Measurements from ENCODE around the gene OMA1.
A peak's percentile ranks its signal among the peaks of the same experiment; 100 is the strongest.

Gene OMA1

GRCh38 chr1:58573705-58574591 lies 27.4 kb upstream of the OMA1 start:
- Histone ChIP-seq H3K9me3 (ENCODE audit: insufficient read depth, low read depth, low read length) (no peaks in the 10 kb centered on the region), H4K20me1 (ENCODE audit: insufficient read depth, low read length, poor library complexity, severe bottlenecking) (no peaks in the 10 kb centered on the region), H3K9ac (ENCODE audit: low read depth, low read length, poor library complexity, severe bottlenecking) (no peak overlapping the region), H3K9me2 (replicated peaks; ENCODE audit: low read depth, low read length) (no peaks in the 10 kb centered on the region), H2AFZ (ENCODE audit: low read length) (peak overlapping the region; percentile 38; the same call in 1 of the 2 replicates), H3K36me3 (ENCODE audit: insufficient read depth, low read length) (no peaks in the 10 kb centered on the region), H3K4me1 (ENCODE audit: insufficient read depth, low read length, poor library complexity, severe bottlenecking) (no peaks in the 10 kb centered on the region), H3K79me2 (ENCODE audit: insufficient read depth, low read length) (no peaks in the 10 kb centered on the region), H3F3A (ENCODE audit: low read depth) (no peaks in the 10 kb centered on the region), H3K4me3 (ENCODE audit: low read length, poor library complexity, severe bottlenecking) (no peak overlapping the region), H3K27me3 (ENCODE audit: insufficient read depth, low read length, poor library complexity, severe bottlenecking) (no peaks in the 10 kb centered on the region), H3K4me2 (ENCODE audit: low read depth, low read length, poor library complexity, severe bottlenecking) (no peak overlapping the region)
- TF ChIP-seq EZH2phosphoT487 (IDR thresholded peaks at IDR 0.05; ENCODE audit: borderline replicate concordance) (no peak), CTCF (conservative IDR thresholded peaks at IDR 0.05; ENCODE audit: low read length) (no peak)

- Histone ChIP-seq H3K9me3 (ENCODE audit: insufficient read depth, low read depth, low read length) (no peaks in the 10 kb centered on the region), H3K9ac (ENCODE audit: low read depth, low read length, poor library complexity, severe bottlenecking) (no peak overlapping the region), H3F3A (ENCODE audit: low read depth) (no peaks in the 10 kb centered on the region), H3K36me3 (ENCODE audit: insufficient read depth, low read length) (no peaks in the 10 kb centered on the region), H3K4me1 (ENCODE audit: insufficient read depth, low read length, poor library complexity, severe bottlenecking) (no peaks in the 10 kb centered on the region), H3K4me3 (ENCODE audit: low read length, poor library complexity, severe bottlenecking) (no peak overlapping the region), H2AFZ (ENCODE audit: low read length) (no peak overlapping the region), H4K20me1 (ENCODE audit: insufficient read depth, low read length, poor library complexity, severe bottlenecking) (no peaks in the 10 kb centered on the region), H3K9me2 (replicated peaks; ENCODE audit: low read depth, low read length) (no peaks in the 10 kb centered on the region), H3K79me2 (ENCODE audit: insufficient read depth, low read length) (no peaks in the 10 kb centered on the region), H3K27me3 (ENCODE audit: insufficient read depth, low read length, poor library complexity, severe bottlenecking) (no peaks in the 10 kb centered on the region), H3K4me2 (ENCODE audit: low read depth, low read length, poor library complexity, severe bottlenecking) (no peak overlapping the region)
- TF ChIP-seq EZH2phosphoT487 (IDR thresholded peaks at IDR 0.05; ENCODE audit: borderline replicate concordance) (no peak), CTCF (conservative IDR thresholded peaks at IDR 0.05; ENCODE audit: low read length) (no peak)
These were observed 26.6 kb upstream of the OMA1 start for GRCh38 chr1:58573138-58573537.

GRCh38 chr1:58572690-58573089 lies 26.2 kb upstream of the OMA1 start:
- no peak overlapping the region for H2AFZ ChIP-seq (ENCODE audit: low read length)
- H3K27me3 ChIP-seq (ENCODE audit: insufficient read depth, low read length, poor library complexity, severe bottlenecking) = no peaks in the 10 kb centered on the region
- TF ChIP-seq CTCF (conservative IDR thresholded peaks at IDR 0.05; ENCODE audit: low read length) = no peak
- TF ChIP-seq EZH2phosphoT487 (IDR thresholded peaks at IDR 0.05; ENCODE audit: borderline replicate concordance) = no peak
- H3K79me2 ChIP-seq (ENCODE audit: insufficient read depth, low read length) = no peaks in the 10 kb centered on the region
- H3K9me2 ChIP-seq (replicated peaks; ENCODE audit: low read depth, low read length) = no peaks in the 10 kb centered on the region
- H3K4me1 ChIP-seq (ENCODE audit: insufficient read depth, low read length, poor library complexity, severe bottlenecking) = no peaks in the 10 kb centered on the region
- H3K9ac ChIP-seq (ENCODE audit: low read depth, low read length, poor library complexity, severe bottlenecking) = no peak overlapping the region
- no peaks in the 10 kb centered on the region for H3K9me3 ChIP-seq (ENCODE audit: insufficient read depth, low read depth, low read length)
- no peak overlapping the region for H3K4me2 ChIP-seq (ENCODE audit: low read depth, low read length, poor library complexity, severe bottlenecking)
- H3F3A ChIP-seq (ENCODE audit: low read depth) = no peaks in the 10 kb centered on the region
- H3K4me3 ChIP-seq (ENCODE audit: low read length, poor library complexity, severe bottlenecking) = no peak overlapping the region
- no peaks in the 10 kb centered on the region for H4K20me1 ChIP-seq (ENCODE audit: insufficient read depth, low read length, poor library complexity, severe bottlenecking)
- no peaks in the 10 kb centered on the region for H3K36me3 ChIP-seq (ENCODE audit: insufficient read depth, low read length)
